ENCODE measurements around the gene IRAK3. TPM values are rescaled to one million over a fixed set of nuclear protein-coding genes. Genes with fewer than 3 reads are reported as not detected.

IRAK3 gene
- total and polyA plus RNA-seq, 2 donors (not counting 1 experiment from before 2014, with no cell fraction given): 3.9 to 4.3 TPM

DNA sequence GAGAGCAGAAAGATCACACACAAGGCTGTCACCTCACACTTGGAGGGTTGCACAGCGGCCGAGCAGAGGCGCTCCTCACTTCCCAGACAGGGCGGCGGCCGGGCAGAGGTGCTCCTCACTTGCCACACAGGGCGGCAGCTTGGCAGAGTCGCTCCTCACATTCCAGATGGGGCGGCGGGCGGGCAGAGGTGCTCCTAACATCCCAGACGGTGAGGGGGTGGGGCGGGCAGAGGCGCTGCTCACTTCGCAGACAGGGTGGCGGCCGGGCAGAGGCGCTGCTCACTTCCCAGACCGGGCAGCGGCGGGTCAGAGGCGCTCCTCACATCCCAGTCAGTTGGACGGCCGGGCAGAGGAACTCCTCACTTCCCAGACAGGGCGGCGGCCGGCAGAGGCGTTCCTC lies 28.3 kb upstream of the IRAK3 start:
- H3K27me3 Mint-ChIP-seq: no peaks in the 10 kb centered on the region
- no peak overlapping the region for H3K4me2 ChIP-seq (replicated peaks; ENCODE audit: low read depth, low read length, poor library complexity, severe bottlenecking)
- peaks cover 99% of the 10 kb centered on the region for H3K79me2 ChIP-seq (ENCODE audit: control insufficient read depth, insufficient read depth, low read length)
- no peak overlapping the region for H3K4me3 ChIP-seq (ENCODE audit: control extremely low read depth in 1 of 5, extremely low read depth in 1 of 5, insufficient read depth in 1 of 5, low read depth in 2 of 5, low read length in 4 of 5)
- H3K4me1 Mint-ChIP-seq: peaks cover 57% of the 10 kb centered on the region
- ChIA-PET POLR2A (no interaction called here), CTCF (no interaction called here)
- intact Hi-C loops (cut with micrococcal nuclease): no loop called here
- peaks cover 5 to 36% of the 10 kb centered on the region in 2 experiments for H3K36me3 ChIP-seq (replicated peaks in 1 of 2; ENCODE audit: control extremely low read depth in 1 of 2, control insufficient read depth in 1 of 2, extremely low read depth in 1 of 2, insufficient read depth in 2 of 2, low read length in 1 of 2)
- no peak overlapping the region for H3K4me3 Mint-ChIP-seq
- peaks cover 93% of the 10 kb centered on the region for H4K20me1 ChIP-seq (ENCODE audit: control insufficient read depth, insufficient read depth, low read length, poor library complexity, severe bottlenecking)
- DNase-seq (no peak), ATAC-seq (ENCODE audit: low read depth) (no peak)
- no peak overlapping the region for H3K9ac ChIP-seq (ENCODE audit: low read length)
- WGBS (ENCODE audit: insufficient coverage): over 99% methylated on average over 21 of the region's 28 CpGs
- H3K9me3 ChIP-seq (ENCODE audit: control extremely low read depth in 1 of 3, control insufficient read depth in 2 of 3, insufficient read depth in 1 of 3, low read length in 2 of 3): peaks cover 0 to 11% (median 0%) of the 10 kb centered on the region in 3 donors
- H3K27me3 ChIP-seq (replicated peaks in 1 of 4; ENCODE audit: control extremely low read depth in 1 of 4, control insufficient read depth in 3 of 4, insufficient read depth in 4 of 4, low read length in 3 of 4): no peaks in the 10 kb centered on the region
- H3K27ac Mint-ChIP-seq: no peak overlapping the region
- H2AFZ ChIP-seq (ENCODE audit: insufficient read depth, low read depth, low read length, poor library complexity, severe bottlenecking): no peak overlapping the region
- H3K9me3 Mint-ChIP-seq (ENCODE audit: insufficient read depth): no peaks in the 10 kb centered on the region
- no peak overlapping the region for H3K27ac ChIP-seq (ENCODE audit: low read length in 2 of 2)
- no peak for TF ChIP-seq CTCF (IDR thresholded peaks at IDR 0.05)
- TF ChIP-seq EZH2 (IDR thresholded peaks at IDR 0.05; ENCODE audit: borderline replicate concordance, insufficient read depth, low read depth, low read length, poor library complexity, severe bottlenecking): no peak
- H3K4me1 ChIP-seq (ENCODE audit: control insufficient read depth in 2 of 2, insufficient read depth in 2 of 2, low read length in 2 of 2): peaks cover 20 to 22% of the 10 kb centered on the region in 2 donors

GRCh38 chr12:66162701-66163100 lies 26.3 kb upstream of the IRAK3 start:
- Mint-ChIP-seq H3K27ac (no peak overlapping the region), H3K27me3 (no peaks in the 10 kb centered on the region), H3K4me1 (peaks cover 61% of the 10 kb centered on the region), H3K4me3 (no peak overlapping the region), H3K9me3 (ENCODE audit: insufficient read depth) (no peaks in the 10 kb centered on the region)
- Histone ChIP-seq H3K27me3 (replicated peaks in 1 of 4; ENCODE audit: control extremely low read depth in 1 of 4, control insufficient read depth in 3 of 4, insufficient read depth in 4 of 4, low read length in 3 of 4) (no peaks in the 10 kb centered on the region), H2AFZ (ENCODE audit: insufficient read depth, low read depth, low read length, poor library complexity, severe bottlenecking) (no peak overlapping the region), H3K79me2 (ENCODE audit: control insufficient read depth, insufficient read depth, low read length) (peaks cover 99% of the 10 kb centered on the region), H3K9me3 (ENCODE audit: control extremely low read depth in 1 of 3, control insufficient read depth in 2 of 3, insufficient read depth in 1 of 3, low read length in 2 of 3) (peaks cover 0 to 11% (median 0%) of the 10 kb centered on the region in 3 donors), H3K4me2 (replicated peaks; ENCODE audit: low read depth, low read length, poor library complexity, severe bottlenecking) (no peak overlapping the region), H3K4me1 (ENCODE audit: control insufficient read depth in 2 of 2, insufficient read depth in 2 of 2, low read length in 2 of 2) (peaks cover 21 to 34% of the 10 kb centered on the region in 2 donors), H3K4me3 (ENCODE audit: control extremely low read depth in 1 of 5, extremely low read depth in 1 of 5, insufficient read depth in 1 of 5, low read depth in 2 of 5, low read length in 4 of 5) (no peak overlapping the region), H3K36me3 (replicated peaks in 1 of 2; ENCODE audit: control extremely low read depth in 1 of 2, control insufficient read depth in 1 of 2, extremely low read depth in 1 of 2, insufficient read depth in 2 of 2, low read length in 1 of 2) (peaks cover 5 to 33% of the 10 kb centered on the region in 2 experiments), H4K20me1 (ENCODE audit: control insufficient read depth, insufficient read depth, low read length, poor library complexity, severe bottlenecking) (peaks cover 73% of the 10 kb centered on the region), H3K9ac (ENCODE audit: low read length) (no peak overlapping the region), H3K27ac (ENCODE audit: low read length in 2 of 2) (peak overlapping the region in 1 of 2 donors; percentile 35)
- ChIA-PET POLR2A (no interaction called here), CTCF (no interaction called here)
- ATAC-seq (ENCODE audit: low read depth): no peak
- 100% methylated on average over 1 of the region's 2 CpGs for WGBS (ENCODE audit: insufficient coverage)
- no peak for DNase-seq
- TF ChIP-seq CTCF (IDR thresholded peaks at IDR 0.05) (no peak), EZH2 (IDR thresholded peaks at IDR 0.05; ENCODE audit: borderline replicate concordance, insufficient read depth, low read depth, low read length, poor library complexity, severe bottlenecking) (no peak)
- intact Hi-C loops (cut with micrococcal nuclease): no loop called here

Measured in B cell (primary cell).